Lung (tissue), 16 donors: ENCODE results near the gene GNPAT. TPM values are rescaled to one million over a fixed set of nuclear protein-coding genes. Genes with fewer than 3 reads are reported as not detected.
A peak's percentile ranks its signal among the peaks of the same experiment; 100 is the strongest.

ENCODE experiments used
- ATAC-seq: fragments of 200-7000 bp; cut with Tn5 transposase; one replicate; pipeline ENCODE4 v1.9.1; 2020; ENCODE audit warnings: moderate number of reproducible peaks; ENCODE audit not compliant: insufficient read depth, low FRiP score
- DNase-seq, 3 donors: peaks; one replicate each; pipeline ENCODE4 v3.0.0-alpha.2; 2013 to 2017
- H3K27ac ChIP-seq, 2 donors: one replicate each; pipeline ENCODE4 v1.5.1; 2013; ENCODE audit warnings: mild to moderate bottlenecking in 2 of 2, moderate library complexity in 2 of 2, control low read depth in 1 of 2, inconsistent platforms in 1 of 2, low read depth in 1 of 2, low read length in 1 of 2
- H3K27me3 ChIP-seq, 3 donors: one replicate each; pipeline ENCODE4 v1.5.1; 2013; ENCODE audit warnings: low read length in 2 of 3; ENCODE audit not compliant: control insufficient read depth in 3 of 3, insufficient read depth in 3 of 3
- H3K36me3 ChIP-seq, 4 donors: one replicate each; pipeline ENCODE4 v1.5.1; 2013; ENCODE audit warnings: low read length in 4 of 4, mild to moderate bottlenecking in 1 of 4, moderate library complexity in 1 of 4; ENCODE audit not compliant: control insufficient read depth in 4 of 4, insufficient read depth in 4 of 4
- H3K4me1 ChIP-seq, 5 donors: one replicate each; pipeline ENCODE4 v1.5.1; 2013; ENCODE audit warnings: low read length in 5 of 5, mild to moderate bottlenecking in 2 of 5, moderate library complexity in 1 of 5; ENCODE audit not compliant: control insufficient read depth in 5 of 5, insufficient read depth in 5 of 5
- H3K4me3 ChIP-seq: one replicate; pipeline ENCODE4 v1.5.1; 2013; ENCODE audit warnings: mild to moderate bottlenecking, control low read depth, moderate library complexity
- H3K9ac ChIP-seq, 2 donors: one replicate each; pipeline ENCODE4 v1.5.1; 2013; ENCODE audit warnings: low read length in 2 of 2, control low read depth in 1 of 2; ENCODE audit not compliant: insufficient read depth in 1 of 2
- H3K9me3 ChIP-seq, 4 donors: one replicate each; pipeline ENCODE4 v1.5.1; 2013; ENCODE audit warnings: low read length in 3 of 4, mild to moderate bottlenecking in 1 of 4, moderate library complexity in 1 of 4; ENCODE audit not compliant: control insufficient read depth in 4 of 4, insufficient read depth in 3 of 4
- CTCF ChIP-seq: IDR thresholded peaks from 2 replicates; pipeline ENCODE4 v1.5.1; 2012; ENCODE audit warnings: mild to moderate bottlenecking; ENCODE audit errors: control extremely low read depth, extremely low read depth
- WGBS, 2 donors: extraction: QIAGEN DNeasy Blood & Tissue Kit; methylation state at CpG; one replicate each; pipeline ENCODE4 v1.1.7; 2013; 5-methylcytosine and 5-hydroxymethylcytosine counted together
- long read RNA-seq, 5 donors: transcript quantifications; one replicate each; lab custom pipeline, GENCODE V29; 2026
- polyA plus RNA-seq, 2 donors: library from polyadenylated mRNA; stranded (reverse); fragments of 200-250 nt; gene quantifications; one replicate each; pipeline ENCODE4 v1.2.1, GENCODE V29; 2013
- total RNA-seq, 2 donors: library from RNA; depleted of rRNA in 1 of 2; stranded (reverse); fragments of >200 nt in 1 of 2; gene quantifications; one replicate each; pipeline ENCODE4 v1.2.1, GENCODE V29; 2014 to 2021
- donor health status: control.
- donor health status: control.
- donor health status: Bipolar disorder and iron deficiency.
- donor health status: healthy.
- donor health status: DM: yes; HTN: yes; CAD: no.

Gene GNPAT
- total RNA-seq = 10 to 100 TPM; 32.2 to 42.0 TPM
- polyA plus RNA-seq = 10 to 100 TPM; 24.6 to 50.5 TPM
- long read RNA-seq, donor 1, transcript GNPAT-201 (16 exons, 2,643 nt) = major isoform, 16 of 29 reads
- long read RNA-seq, donor 1, partial matches to known transcripts = 11 of 29 reads
- long read RNA-seq, donor 1, other reads (novel, unspliced or antisense) = 0 of 29 reads
- long read RNA-seq, donor 2, partial matches to known transcripts = 0 of 3 reads
- long read RNA-seq, donor 2, other reads (novel, unspliced or antisense) = 0 of 3 reads
- long read RNA-seq, donor 3, transcript GNPAT-201 (16 exons, 2,643 nt) = major isoform, 9 of 10 reads
- long read RNA-seq, donor 3, partial matches to known transcripts = 0 of 10 reads
- long read RNA-seq, donor 3, other reads (novel, unspliced or antisense) = 0 of 10 reads
- long read RNA-seq, donor 4, partial matches to known transcripts = 6 of 8 reads
- long read RNA-seq, donor 4, other reads (novel, unspliced or antisense) = 0 of 8 reads
- long read RNA-seq, donor 5, transcript GNPAT-201 (16 exons, 2,643 nt) = major isoform, 14 of 16 reads
- long read RNA-seq, donor 5, partial matches to known transcripts = 0 of 16 reads
- long read RNA-seq, donor 5, other reads (novel, unspliced or antisense) = 0 of 16 reads

GRCh38 chr1:231240883-231241735, at the start of gene GNPAT:
GNPAT (plus strand) TSS chr1:231241212; CDS start chr1:231241379, 167 bp downstream.
- H3K9me3 ChIP-seq = no peaks in the 10 kb centered on the region
- ATAC-seq (peak; percentile 93), DNase-seq (peak; percentile 90 to 93 (median 91))
- peaks cover 3 to 20% (median 19%) of the 10 kb centered on the region in 5 donors for H3K4me1 ChIP-seq
- H3K36me3 ChIP-seq = peaks cover 6 to 8% (median 7%) of the 10 kb centered on the region in 4 donors
- WGBS, 2 donors = 0 to 1% methylated on average over 51 of the region's 51 CpGs
- H3K4me3 ChIP-seq = peak within 1 kb of the TSS; percentile 83
- H3K9ac ChIP-seq = peak within 1 kb of the TSS; percentile 86 to 91
- peak within 1 kb of the TSS; percentile 74 to 87 for H3K27ac ChIP-seq
- no peaks in the 10 kb centered on the region for H3K27me3 ChIP-seq
- TF ChIP-seq CTCF = no peak

- 39 to 57% methylated on average over 12 of the region's 12 CpGs for WGBS, 2 donors
- peaks cover 0 to 7% (median 0%) of the 10 kb centered on the region in 4 donors for H3K9me3 ChIP-seq
- no peak overlapping the region for H3K4me3 ChIP-seq
- peak; percentile 72 to 89 (median 83) for DNase-seq
- peak; percentile 56 for ATAC-seq
- no peak overlapping the region for H3K9ac ChIP-seq
- H3K27me3 ChIP-seq = peaks cover 0 to 6% (median 0%) of the 10 kb centered on the region in 3 donors
- TF ChIP-seq CTCF = no peak
- no peak overlapping the region for H3K27ac ChIP-seq
- no peaks in the 10 kb centered on the region for H3K36me3 ChIP-seq
- H3K4me1 ChIP-seq = peaks cover 0 to 27% (median 9%) of the 10 kb centered on the region in 5 donors
Measured at GRCh38 chr1:231192620-231193163, 48.3 kb upstream of the GNPAT start.

- Histone ChIP-seq H3K9ac (no peak overlapping the region), H3K27me3 (peaks cover 0 to 3% (median 0%) of the 10 kb centered on the region in 3 donors), H3K4me3 (no peak overlapping the region), H3K9me3 (peaks cover 0 to 7% (median 0%) of the 10 kb centered on the region in 4 donors), H3K36me3 (no peaks in the 10 kb centered on the region), H3K27ac (no peak overlapping the region), H3K4me1 (peaks cover 0 to 30% (median 9%) of the 10 kb centered on the region in 5 donors)
- ATAC-seq = no peak
- peak in 1 of 3 donors; percentile 41 for DNase-seq
- no peak for TF ChIP-seq CTCF
- WGBS, 2 donors = 78 to 81% methylated on average over 10 of the region's 10 CpGs
Measured at GRCh38 chr1:231193710-231194340, 47.2 kb upstream of the GNPAT start.
